Activated CD4-positive, alpha-beta T cell treated with anti-CD3 and anti-CD28 coated beads for 24 hours (primary cell): Measurements from ENCODE around the gene ZNF280A.
"Not testable (repeated sequence)": the region's sequence is repeated elsewhere in the genome, so short reads cannot be mapped to it uniquely, and the experiment has no call there.

ENCODE experiments used
- DNase-seq, 2 donors: peaks; one replicate each; pipeline ENCODE4 v3.0.0-alpha.2; 2020; ENCODE audit warnings: low read depth in 2 of 2

ZNF280A gene

DNA sequence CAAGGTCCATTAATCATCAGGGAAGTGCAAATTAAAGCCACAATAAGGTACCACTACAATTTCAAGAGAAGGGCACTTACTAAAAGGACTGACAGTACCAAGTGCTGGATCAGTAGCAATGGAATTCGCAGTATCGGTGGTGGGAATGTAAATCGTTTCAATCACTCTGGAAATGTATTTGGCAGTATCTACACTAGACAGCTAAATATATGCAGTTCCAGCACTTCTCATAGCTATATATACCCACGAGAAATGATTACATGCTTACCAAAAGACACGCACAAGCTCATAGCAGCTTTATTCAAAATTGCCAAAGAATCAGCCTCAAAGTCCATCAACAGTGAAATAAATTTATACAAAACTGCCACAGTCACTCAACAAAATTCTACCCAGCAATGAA, 7.1 kb downstream of the ZNF280A start:
- DNase-seq, result no peak

- not testable (repeated sequence) for DNase-seq
Observed at GRCh38 chr22:22510833-22511232, 9.2 kb downstream of the ZNF280A start.

DNA sequence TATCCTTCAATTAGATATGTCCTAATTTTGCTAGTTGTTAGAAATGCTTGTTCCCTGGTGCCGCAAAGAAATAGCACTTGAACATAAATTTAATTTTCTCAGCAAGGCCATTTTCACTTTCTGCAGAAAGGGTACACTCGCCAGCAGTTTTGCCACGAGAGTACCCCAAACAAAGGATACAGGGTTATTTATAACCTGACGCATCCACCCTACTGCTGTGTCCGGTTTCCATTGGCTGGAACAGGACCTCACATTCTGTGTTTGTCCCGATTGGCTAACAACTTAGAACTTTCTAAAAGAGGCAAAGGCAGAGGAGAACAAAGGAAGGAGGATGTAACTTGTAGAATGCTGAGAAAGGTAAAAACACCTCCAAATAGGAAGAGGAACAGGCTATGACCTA, 10.2 kb downstream of the ZNF280A start:
- not testable (repeated sequence) for DNase-seq

GRCh38 chr22:22508274-22509176, 11.5 kb downstream of the ZNF280A start, which contains the start of gene ZNF280B:
Gene ZNF280B, minus strand, starts transcription at chr22:22508742. Its CDS starts 19,344 bp downstream, at chr22:22489398.
- peak; percentile 73 to 80 for DNase-seq

GRCh38 chr22:22507743-22508273, 12.3 kb downstream of the ZNF280A start:
- DNase-seq, result no peak

DNA sequence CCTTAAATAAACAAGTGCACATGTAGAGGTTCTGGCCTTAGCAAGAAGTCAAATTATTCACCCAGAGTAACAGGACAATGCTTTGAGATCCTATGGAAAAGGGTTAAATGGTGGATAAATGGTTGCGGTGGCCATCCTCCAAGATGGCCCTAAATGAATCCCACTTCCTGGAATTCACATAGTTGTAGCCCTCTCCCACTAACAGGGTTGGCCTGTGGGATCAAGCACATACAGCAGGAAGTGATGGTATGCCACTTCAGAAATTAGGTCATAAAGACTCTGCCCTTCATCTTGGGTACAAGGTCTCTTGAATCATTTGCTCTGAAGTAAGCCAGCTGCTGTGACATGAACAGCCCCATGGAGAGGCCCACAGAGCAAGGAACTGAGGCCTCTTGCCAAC, 13.3 kb downstream of the ZNF280A start:
- DNase-seq, result no peak

- no peak for DNase-seq
Observed at GRCh38 chr22:22498267-22498666, 21.8 kb downstream of the ZNF280A start.

GRCh38 chr22:22491589-22491988, 28.5 kb downstream of the ZNF280A start:
- DNase-seq, result not testable (repeated sequence)

DNA sequence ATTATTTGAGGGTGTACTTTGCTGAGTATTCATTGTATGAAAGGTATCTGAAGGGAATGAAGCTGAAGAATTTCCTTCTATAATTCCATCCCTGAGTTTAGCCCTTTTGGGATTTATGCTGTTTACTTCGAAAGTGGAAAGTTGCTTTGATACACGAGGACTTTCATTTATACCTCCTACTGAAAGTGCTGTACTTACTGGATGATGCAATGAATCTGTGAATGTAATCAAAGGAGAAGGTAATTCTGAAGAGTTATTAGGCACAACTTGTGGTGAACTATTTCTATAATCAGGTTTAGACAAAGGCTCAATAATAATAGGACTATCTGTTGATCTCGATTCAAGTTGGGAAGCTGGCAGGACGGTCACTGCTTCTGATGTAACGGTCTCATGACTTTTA, 31.3 kb downstream of the ZNF280A start:
- DNase-seq, result no peak

DNA sequence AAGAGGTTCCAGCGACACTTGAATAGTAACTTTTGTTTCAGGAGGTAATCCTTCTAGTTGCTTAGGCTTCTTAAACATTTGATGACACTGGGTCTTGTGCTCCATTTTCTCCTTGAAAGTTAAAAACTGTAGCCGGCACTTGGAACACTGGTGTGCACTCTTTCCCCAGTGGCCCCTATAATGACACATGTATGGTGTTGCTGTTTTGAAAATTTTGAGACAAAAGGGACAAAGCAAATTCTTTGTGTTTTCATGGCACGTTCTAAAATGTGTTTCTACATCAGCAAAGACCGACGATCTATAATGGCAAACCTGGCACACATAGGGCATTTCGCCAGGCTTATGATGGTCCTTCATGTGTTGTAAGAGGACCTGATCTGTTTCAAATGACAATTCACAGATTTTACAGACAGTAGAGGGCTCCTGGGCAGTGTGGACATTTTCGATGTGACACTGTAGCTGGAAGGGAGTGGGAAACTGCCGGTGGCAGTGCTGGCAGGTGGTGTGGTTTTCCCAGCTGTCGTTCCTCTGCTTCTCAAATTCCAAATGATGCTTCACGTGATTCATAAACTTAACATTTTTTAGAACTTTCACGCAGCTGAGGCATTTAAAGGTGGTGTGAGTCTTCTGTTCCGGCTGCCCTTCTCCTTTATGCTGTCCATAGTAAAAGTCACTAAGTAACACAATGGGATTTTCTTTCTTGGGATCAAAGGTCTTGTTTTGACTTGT, 32.0 kb downstream of the ZNF280A start:
- DNase-seq, result no peak

DNA sequence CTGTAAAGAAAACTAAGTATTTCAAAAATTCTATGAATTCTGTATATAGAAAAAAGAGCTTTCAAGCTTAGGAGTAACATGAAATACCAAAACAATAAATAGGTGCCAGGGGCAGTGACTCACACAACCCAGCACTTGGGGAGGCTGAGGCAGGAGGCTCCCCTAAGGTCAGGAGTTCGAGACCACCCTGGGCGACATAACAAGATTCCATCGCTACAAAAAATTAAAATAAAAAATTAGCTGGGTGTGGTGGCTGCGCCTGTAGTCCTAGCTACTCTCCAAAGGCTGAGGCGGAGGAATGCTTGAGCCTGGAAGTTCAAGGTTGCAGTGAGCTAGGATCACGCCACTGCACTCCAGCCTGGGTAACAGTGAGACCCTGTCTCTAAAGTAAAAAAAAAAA, 33.0 kb downstream of the ZNF280A start:
- DNase-seq, result no peak

DNA sequence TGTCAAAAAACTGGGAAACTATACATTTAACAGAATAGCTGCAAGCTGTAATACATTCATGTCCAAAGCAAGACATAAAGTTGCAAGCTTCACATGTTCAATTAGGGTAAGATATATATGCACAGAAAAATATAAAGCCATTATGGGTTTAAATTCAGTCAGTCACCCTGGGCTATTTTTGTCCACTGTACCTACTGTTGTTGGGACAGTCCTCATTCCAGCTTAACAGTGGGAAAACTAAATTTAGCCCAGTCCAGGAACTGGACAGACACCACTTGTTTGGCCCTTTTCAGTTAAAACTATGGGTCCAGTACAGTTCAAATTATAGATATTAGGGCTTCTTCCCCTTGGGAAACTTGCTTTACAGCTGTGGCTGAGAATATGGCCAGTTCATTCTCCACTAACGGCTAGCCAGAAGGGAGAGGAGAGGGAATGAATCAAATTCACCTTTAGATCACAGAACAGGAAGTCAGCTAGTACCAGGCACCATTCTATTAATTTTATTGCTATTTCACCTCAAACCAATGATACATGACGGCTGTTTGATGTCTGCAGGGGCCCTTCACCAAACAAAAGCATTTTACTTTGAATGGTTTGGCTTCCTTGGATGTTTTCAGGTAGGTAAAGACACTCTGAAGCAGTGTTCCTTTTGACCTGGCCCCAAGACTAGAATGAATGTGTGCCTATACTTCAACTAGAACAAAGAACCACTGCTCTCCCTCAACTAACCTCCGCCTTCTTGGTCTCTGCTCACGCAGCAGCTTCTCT, 33.8 kb downstream of the ZNF280A start:
- no peak for DNase-seq

GRCh38 chr22:22485524-22485923, 34.5 kb downstream of the ZNF280A start:
- DNase-seq, result no peak

DNA sequence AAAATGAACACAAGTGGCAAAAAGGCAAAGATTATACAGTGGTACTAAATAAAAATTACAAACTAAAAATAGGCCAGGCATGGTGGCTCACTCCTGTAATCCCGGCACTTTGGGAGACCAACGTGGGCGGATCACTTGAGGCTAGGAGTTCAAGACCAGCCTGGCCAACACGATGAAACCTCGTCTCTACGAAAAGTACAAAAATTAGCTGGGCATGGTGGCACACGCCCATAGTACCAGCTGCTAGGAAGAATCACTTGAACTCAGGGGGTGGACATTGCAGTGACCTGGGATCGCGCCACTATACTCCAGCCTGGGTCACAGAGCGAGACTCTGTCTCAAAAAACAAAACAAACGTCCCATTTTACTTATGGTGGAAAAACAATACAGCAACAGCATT, 36.0 kb downstream of the ZNF280A start:
- no peak for DNase-seq

GRCh38 chr22:22480940-22481339, 39.1 kb downstream of the ZNF280A start:
- DNase-seq, result no peak

- DNase-seq, result no peak
Observed at GRCh38 chr22:22479999-22480532, 40.0 kb downstream of the ZNF280A start.

DNA sequence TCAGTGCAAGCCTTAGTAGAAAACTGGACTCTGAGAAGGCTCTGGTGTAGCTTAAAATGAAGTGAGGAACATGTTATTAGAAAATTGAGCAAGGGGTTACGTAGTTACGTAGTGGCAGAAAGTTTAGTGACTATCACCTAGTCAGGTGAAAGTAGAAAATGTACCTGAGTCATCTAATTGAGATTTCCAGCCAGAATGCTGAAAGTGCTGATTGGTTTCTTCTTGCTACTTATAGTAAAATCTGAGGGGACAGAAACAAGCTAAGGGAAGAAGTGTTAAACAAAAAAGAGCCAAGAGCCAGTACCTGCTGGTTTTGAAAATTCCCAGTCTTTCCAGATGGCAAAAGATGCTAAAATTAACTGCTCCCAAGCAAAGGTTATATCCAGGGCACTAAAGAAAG, 41.0 kb downstream of the ZNF280A start:
- no peak for DNase-seq

DNA sequence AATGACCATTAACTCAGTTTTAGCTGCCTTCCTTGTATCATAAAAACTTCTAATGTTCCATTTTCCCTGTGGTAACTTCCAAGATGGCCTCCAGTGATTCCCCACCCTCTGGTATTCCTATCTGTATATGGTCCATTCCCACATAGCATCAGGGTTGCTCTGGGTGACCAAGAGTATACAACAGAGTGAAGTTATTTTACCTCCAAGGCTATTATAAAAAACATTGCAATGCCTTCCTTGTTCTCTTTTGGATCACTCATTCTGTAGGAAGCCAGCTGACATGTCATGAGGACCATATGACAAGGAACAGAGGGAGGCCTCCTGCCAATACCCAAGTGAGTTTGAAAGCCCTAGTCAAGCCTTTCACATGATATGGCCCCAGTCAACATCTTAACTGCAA, 41.6 kb downstream of the ZNF280A start:
- no peak for DNase-seq

DNA sequence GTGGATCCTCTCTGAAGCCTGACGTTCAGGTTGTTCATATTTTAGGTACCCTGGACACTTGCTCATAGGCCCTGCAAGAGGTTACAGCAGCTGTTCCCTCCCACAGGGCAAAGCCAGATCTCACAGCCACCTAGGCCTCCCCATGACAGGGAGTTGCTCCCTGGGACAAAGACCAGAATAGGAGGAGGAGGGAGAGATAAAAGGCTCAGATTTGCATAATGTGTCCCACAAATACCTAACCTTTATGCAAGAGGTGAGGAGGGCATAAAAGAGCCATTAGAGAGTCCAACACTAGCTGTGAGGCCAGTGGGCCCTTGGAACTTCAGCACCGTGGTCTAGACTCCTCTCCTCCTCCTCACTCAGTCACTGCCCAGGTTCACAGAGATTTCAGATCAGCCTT, 45.3 kb downstream of the ZNF280A start:
- no peak for DNase-seq

DNA sequence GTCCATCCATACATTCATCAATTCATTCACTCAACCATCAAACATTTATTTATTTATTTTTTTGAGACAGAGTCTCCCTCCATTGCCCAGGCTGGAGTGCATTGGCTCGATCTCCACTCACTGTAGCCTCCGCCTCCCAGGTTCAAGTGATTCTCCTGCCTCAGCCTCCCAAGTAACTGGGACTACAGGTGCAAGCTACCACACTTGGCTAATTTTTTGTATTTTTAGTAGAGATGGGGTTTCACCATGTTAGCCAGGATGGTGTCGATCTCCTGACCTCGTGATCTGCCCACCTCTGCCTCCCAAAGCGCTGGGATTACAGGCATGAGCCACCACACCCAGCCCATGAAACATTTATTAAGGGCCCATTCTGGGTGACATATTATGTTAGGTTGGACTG, 49.0 kb downstream of the ZNF280A start:
- DNase-seq, result not testable (repeated sequence)

DNA sequence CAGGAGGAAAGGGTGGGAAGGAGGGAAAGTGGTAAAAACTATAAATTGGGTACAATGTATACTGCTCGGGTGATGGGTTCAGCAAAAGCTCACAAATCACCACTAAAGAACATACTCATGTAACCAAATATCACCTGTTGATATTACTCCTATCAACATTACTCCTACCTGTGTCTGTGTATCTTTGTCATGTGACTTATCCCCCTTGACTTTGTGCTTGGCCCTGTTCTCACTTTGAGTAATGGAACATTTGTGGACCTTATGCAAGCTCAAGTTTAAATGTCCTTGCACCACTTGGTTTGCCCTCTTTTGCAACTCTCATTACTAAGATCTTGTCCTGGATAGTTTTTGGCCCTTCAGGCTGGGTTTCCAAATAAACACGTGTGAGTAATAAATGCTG, 50.5 kb downstream of the ZNF280A start:
- no peak for DNase-seq
